Smooth muscle cell (in vitro differentiated cells): ENCODE data around the gene TPM2. TPM values are rescaled to one million over a fixed set of nuclear protein-coding genes. Genes with fewer than 3 reads are reported as not detected.

Experiments used
- DNase-seq: peaks from one replicate; lab custom pipeline; 2025; ENCODE audit not compliant: unreplicated experiment; lab: John Stamatoyannopoulos, UW
- H2AFZ ChIP-seq: fragments of 200-600 bp; sonication (generic); 2 replicates; pipeline ENCODE4 v1.6.0; 2016; ENCODE audit warnings: antibody characterized with exemption, low read depth, mild to moderate bottlenecking
- H3F3A ChIP-seq: fragments of 200-600 bp; sonication (generic); 2 replicates; pipeline ENCODE4 v1.6.0; 2017; ENCODE audit warnings: antibody characterized with exemption, low read depth
- H3K27ac ChIP-seq: fragments of 200-600 bp; sonication (generic); 2 replicates; pipeline ENCODE4 v1.5.1; 2016; ENCODE audit warnings: low read depth, mild to moderate bottlenecking
- H3K27me3 ChIP-seq: fragments of 200-600 bp; sonication (generic); 2 replicates; pipeline ENCODE4 v1.6.1; 2016; ENCODE audit warnings: low read depth, mild to moderate bottlenecking
- H3K36me3 ChIP-seq: fragments of 200-600 bp; sonication (generic); 2 replicates; pipeline ENCODE4 v1.5.1; 2016; ENCODE audit warnings: low read depth
- H3K4me1 ChIP-seq: fragments of 200-600 bp; sonication (generic); 2 replicates; pipeline ENCODE4 v1.5.1; 2016; ENCODE audit warnings: low read depth
- H3K4me2 ChIP-seq: fragments of 200-600 bp; sonication (generic); 2 replicates; pipeline ENCODE4 v1.6.0; 2016; ENCODE audit warnings: mild to moderate bottlenecking
- H3K4me3 ChIP-seq: fragments of 200-600 bp; sonication (generic); 2 replicates; pipeline ENCODE4 v1.5.1; 2016; ENCODE audit warnings: mild to moderate bottlenecking
- H3K79me2 ChIP-seq: fragments of 200-600 bp; sonication (generic); 2 replicates; pipeline ENCODE4 v1.6.0; 2016; ENCODE audit warnings: low read depth, mild to moderate bottlenecking
- H3K9ac ChIP-seq: fragments of 200-600 bp; sonication (generic); 2 replicates; pipeline ENCODE4 v1.6.0; 2016; ENCODE audit warnings: low read depth
- H3K9me3 ChIP-seq: fragments of 200-600 bp; sonication (generic); replicated peaks from 2 replicates; pipeline ENCODE4 v1.5.1; 2016; ENCODE audit warnings: low read depth
- H4K20me1 ChIP-seq: fragments of 200-600 bp; sonication (generic); 2 replicates; pipeline ENCODE4 v1.6.0; 2016; ENCODE audit warnings: low read depth
- WGBS: methylation state at CpG from one replicate; pipeline ENCODE4 v1.1.7; 2016; ENCODE audit warnings: low lambda C conversion rate; 5-methylcytosine and 5-hydroxymethylcytosine counted together
- polyA plus RNA-seq: library from polyadenylated mRNA; unstranded; fragments of >200 nt; fragmentation: Nextera tagmentation; extraction: Ambion mirVana; gene quantifications from 2 replicates; pipeline ENCODE4 v1.2.1, GENCODE V29; 2016
- total RNA-seq: library from RNA; depleted of rRNA; stranded (reverse); fragments of >200 nt; gene quantifications from 2 replicates; pipeline ENCODE4 v1.2.3, GENCODE V29; 2014
- TF ChIP-seq, protein P1 (sequence below): fragments of 200-600 bp; sonication (generic); IDR thresholded peaks from 2 replicates; pipeline ENCODE4 v1.5.1; 2017; ENCODE audit warnings: borderline replicate concordance, mild to moderate bottlenecking, antibody characterized with exemption; ENCODE audit not compliant: insufficient read depth, poor library complexity, severe bottlenecking

Gene TPM2
- total and polyA plus RNA-seq, 2 experiments from 2014 or later, result 925 to 2,131 TPM

DNA sequence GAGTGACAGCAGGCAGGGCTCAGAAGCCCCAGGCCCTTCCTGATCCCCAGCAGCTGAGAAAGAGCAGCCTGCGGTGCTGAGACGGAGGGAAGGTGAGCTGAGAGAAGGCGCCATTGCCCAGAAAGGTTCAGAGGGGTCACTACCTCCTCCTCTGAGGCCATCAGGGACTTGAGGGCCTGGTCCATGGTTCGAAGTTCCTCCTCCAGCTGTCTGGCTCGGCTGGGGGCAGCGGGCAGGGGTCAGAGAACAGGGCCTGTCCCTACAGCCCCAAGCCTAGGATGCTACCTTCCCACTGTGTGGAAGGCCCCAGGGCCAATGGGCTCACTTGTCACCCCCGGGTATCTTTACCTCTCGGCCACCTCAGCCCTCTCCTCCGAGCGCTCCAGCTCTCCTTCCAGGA, 4.8 kb downstream of the TPM2 start:
- Histone ChIP-seq H3K9me3 (no peaks in the 10 kb centered on the region), H3K36me3 (no peaks in the 10 kb centered on the region), H4K20me1 (peaks cover 86% of the 10 kb centered on the region), H3K79me2 (peaks cover 35% of the 10 kb centered on the region), H3K4me2 (no peak overlapping the region), H3K27ac (peak overlapping the region; percentile 51), H3K27me3 (no peaks in the 10 kb centered on the region), H3F3A (peaks cover 70% of the 10 kb centered on the region), H2AFZ (no peak overlapping the region), H3K9ac (no peak overlapping the region), H3K4me1 (peaks cover 12% of the 10 kb centered on the region), H3K4me3 (no peak overlapping the region)
- WGBS, result 98% methylated on average over 10 of the region's 10 CpGs
- DNase-seq, result no peak
- TF ChIP-seq, protein P1, sequence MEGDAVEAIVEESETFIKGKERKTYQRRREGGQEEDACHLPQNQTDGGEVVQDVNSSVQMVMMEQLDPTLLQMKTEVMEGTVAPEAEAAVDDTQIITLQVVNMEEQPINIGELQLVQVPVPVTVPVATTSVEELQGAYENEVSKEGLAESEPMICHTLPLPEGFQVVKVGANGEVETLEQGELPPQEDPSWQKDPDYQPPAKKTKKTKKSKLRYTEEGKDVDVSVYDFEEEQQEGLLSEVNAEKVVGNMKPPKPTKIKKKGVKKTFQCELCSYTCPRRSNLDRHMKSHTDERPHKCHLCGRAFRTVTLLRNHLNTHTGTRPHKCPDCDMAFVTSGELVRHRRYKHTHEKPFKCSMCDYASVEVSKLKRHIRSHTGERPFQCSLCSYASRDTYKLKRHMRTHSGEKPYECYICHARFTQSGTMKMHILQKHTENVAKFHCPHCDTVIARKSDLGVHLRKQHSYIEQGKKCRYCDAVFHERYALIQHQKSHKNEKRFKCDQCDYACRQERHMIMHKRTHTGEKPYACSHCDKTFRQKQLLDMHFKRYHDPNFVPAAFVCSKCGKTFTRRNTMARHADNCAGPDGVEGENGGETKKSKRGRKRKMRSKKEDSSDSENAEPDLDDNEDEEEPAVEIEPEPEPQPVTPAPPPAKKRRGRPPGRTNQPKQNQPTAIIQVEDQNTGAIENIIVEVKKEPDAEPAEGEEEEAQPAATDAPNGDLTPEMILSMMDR, result no peak

DNA sequence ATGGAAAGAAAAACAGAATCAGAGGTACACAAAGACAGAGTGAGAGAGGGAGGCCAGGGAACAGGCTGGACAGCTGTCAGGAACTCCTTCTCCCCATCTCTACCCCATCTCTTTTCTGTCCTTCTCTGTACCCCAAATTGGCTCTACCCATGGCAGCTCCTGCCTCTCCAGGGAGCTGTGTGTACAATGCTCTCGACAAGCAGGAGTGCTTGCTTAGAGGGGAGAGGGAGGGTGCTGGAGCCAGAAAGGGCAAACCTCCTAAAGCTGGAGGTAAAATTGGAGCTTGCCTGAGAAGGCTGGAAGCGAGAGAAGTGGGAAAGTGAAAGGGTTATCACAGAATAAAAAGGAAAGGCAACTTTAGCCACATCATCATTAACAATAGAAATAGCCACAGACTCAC, 6.4 kb downstream of the TPM2 start:
- Histone ChIP-seq H3F3A (peaks cover 68% of the 10 kb centered on the region), H3K4me3 (no peak overlapping the region), H3K4me1 (peaks cover 10% of the 10 kb centered on the region), H2AFZ (no peak overlapping the region), H3K4me2 (no peak overlapping the region), H3K27ac (peak overlapping the region; percentile 27), H3K27me3 (no peaks in the 10 kb centered on the region), H3K9ac (no peak overlapping the region), H4K20me1 (peaks cover 72% of the 10 kb centered on the region), H3K9me3 (no peaks in the 10 kb centered on the region), H3K79me2 (peaks cover 21% of the 10 kb centered on the region), H3K36me3 (no peaks in the 10 kb centered on the region)
- DNase-seq, result no peak
- 91% methylated on average over 2 of the region's 2 CpGs for WGBS
- TF ChIP-seq, protein P1, result no peak

DNA sequence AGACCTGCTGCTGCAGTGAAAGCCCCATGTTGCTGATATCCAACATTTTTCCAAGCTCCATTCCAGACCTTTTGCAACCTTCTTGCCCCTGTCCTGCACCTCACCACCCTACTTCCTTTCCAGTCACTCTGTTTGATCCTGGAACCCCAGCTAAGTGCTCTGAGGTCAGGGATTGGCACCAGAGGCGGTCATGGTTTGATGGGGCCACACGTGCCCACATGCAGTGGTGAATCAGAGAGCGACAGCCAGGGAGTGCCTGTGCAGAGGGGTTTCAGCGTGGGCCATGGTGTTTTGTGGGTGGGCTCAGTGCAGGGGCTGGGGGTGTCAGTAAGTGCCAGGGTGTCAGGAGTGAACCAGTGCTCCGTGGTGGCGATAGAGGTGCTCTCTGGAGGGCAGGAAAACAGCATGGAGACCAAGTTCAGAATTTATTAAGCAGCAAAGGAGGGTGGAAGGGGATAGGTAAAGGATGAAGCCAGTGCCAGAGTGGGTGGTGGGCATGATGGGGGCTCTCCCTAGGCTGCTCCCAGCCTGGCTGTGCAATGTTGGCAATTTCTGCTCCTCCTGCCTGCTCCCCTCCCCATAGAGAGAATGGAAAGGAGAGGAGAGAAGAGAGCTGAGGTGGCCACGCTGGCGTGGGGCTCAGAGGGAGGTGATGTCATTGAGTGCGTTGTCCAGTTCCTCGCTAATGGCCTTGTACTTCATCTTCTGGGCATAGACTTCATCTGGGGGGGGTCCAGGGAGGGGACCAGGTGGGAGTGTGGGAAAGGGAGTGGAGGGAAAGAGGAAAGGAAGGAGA, 7.0 kb downstream of the TPM2 start:
- H3K9ac ChIP-seq, result no peak overlapping the region
- no peak overlapping the region for H3K4me3 ChIP-seq
- H3F3A ChIP-seq, result peaks cover 62% of the 10 kb centered on the region
- peak overlapping the region; percentile 44 for H3K27ac ChIP-seq
- peaks cover 15% of the 10 kb centered on the region for H3K79me2 ChIP-seq
- no peak overlapping the region for H3K4me2 ChIP-seq
- no peaks in the 10 kb centered on the region for H3K36me3 ChIP-seq
- H4K20me1 ChIP-seq, result peaks cover 66% of the 10 kb centered on the region
- DNase-seq, result no peak
- TF ChIP-seq, protein P1, result no peak
- no peaks in the 10 kb centered on the region for H3K9me3 ChIP-seq
- 94% methylated on average over 10 of the region's 10 CpGs for WGBS
- no peaks in the 10 kb centered on the region for H3K27me3 ChIP-seq
- peaks cover 4% of the 10 kb centered on the region for H3K4me1 ChIP-seq
- H2AFZ ChIP-seq, result no peak overlapping the region

DNA sequence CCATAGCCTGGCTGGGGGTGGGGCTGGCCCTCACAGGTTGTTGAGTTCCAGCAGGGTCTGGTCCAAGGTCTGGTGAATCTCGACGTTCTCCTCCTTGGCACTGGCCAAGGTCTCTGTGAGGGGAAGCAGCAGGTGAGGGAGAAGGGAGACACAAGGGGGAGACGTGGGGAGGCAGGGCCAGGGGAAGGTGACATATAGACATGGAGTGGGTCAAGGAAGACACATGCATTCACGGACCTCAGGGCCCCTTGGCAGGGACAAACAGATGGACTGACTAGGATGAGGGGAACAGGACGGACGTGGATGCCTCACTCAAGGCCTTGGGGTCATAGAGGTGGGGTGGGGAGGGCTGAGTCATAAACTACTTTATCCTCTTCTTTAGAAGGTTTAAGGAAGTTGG, 7.7 kb downstream of the TPM2 start:
- WGBS, result 91% methylated on average over 6 of the region's 6 CpGs
- Histone ChIP-seq H3K4me2 (no peak overlapping the region), H3K9me3 (no peaks in the 10 kb centered on the region), H3K27me3 (no peaks in the 10 kb centered on the region), H2AFZ (no peak overlapping the region), H3K27ac (peak overlapping the region; percentile 44), H3K36me3 (no peaks in the 10 kb centered on the region), H3K9ac (no peak overlapping the region), H4K20me1 (peaks cover 59% of the 10 kb centered on the region), H3K4me3 (no peak overlapping the region), H3K79me2 (peaks cover 8% of the 10 kb centered on the region), H3K4me1 (no peaks in the 10 kb centered on the region), H3F3A (peaks cover 56% of the 10 kb centered on the region)
- no peak for DNase-seq
- TF ChIP-seq, protein P1, result no peak
